GM12872 (cell line): ENCODE measurements around the gene RIC1.

Experiments used
- TF ChIP-seq, protein P1 (sequence below): IDR thresholded peaks from 3 replicates; pipeline ENCODE4 v1.5.1; 2011; ENCODE audit warnings: low read depth, mild to moderate bottlenecking, low read length, moderate library complexity; ENCODE audit not compliant: insufficient read depth

Gene RIC1

DNA sequence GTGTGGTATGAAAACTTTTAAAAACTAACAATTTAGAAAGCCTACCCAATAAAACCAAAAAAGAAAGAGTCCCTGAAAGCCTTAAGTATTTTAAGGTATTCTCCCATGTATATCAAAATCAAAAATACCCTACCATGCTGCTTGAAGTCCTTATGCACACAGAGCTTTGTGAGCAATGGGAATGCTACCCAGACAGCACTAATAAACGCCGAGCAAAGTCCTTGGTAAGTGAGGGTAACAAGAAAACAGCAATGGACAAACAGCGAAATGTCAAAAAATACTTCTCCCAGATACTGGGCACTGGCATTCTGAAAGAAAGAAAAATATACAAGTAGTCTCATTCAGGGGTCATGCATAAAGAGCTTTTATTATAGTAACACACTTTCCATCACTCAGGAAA lies 176.6 kb downstream of the RIC1 start:
- TF ChIP-seq, protein P1, sequence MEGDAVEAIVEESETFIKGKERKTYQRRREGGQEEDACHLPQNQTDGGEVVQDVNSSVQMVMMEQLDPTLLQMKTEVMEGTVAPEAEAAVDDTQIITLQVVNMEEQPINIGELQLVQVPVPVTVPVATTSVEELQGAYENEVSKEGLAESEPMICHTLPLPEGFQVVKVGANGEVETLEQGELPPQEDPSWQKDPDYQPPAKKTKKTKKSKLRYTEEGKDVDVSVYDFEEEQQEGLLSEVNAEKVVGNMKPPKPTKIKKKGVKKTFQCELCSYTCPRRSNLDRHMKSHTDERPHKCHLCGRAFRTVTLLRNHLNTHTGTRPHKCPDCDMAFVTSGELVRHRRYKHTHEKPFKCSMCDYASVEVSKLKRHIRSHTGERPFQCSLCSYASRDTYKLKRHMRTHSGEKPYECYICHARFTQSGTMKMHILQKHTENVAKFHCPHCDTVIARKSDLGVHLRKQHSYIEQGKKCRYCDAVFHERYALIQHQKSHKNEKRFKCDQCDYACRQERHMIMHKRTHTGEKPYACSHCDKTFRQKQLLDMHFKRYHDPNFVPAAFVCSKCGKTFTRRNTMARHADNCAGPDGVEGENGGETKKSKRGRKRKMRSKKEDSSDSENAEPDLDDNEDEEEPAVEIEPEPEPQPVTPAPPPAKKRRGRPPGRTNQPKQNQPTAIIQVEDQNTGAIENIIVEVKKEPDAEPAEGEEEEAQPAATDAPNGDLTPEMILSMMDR, result no peak

GRCh38 chr9:5811751-5812150 lies 182.8 kb downstream of the RIC1 start:
- TF ChIP-seq, protein P1, result no peak

GRCh38 chr9:5813824-5814223 lies 184.9 kb downstream of the RIC1 start:
- TF ChIP-seq, protein P1, result no peak

- TF ChIP-seq, protein P1, result no peak
Observed at GRCh38 chr9:5815461-5815860, 186.6 kb downstream of the RIC1 start.

DNA sequence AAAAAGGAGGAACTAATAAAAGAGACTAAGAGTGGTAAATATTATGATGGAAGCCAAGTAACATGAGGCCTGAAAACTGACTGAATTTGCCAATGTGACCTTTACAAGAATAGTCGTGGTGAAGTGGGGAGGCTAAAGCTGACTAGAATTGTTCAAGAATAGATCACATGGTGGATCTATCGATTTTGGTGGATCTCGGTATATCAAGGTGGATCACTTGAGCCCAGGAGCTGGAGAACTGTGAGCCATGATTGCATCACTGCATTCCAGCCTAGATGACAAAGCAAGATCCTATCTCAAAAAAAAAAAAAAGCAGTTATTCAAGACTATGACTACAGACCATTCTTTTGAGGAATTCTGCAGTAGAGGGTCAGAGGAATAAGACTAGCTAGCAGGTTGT lies 189.0 kb downstream of the RIC1 start:
- TF ChIP-seq, protein P1, result no peak

- TF ChIP-seq, protein P1, result no peak
Observed at GRCh38 chr9:5818424-5819142, 189.7 kb downstream of the RIC1 start.

GRCh38 chr9:5819174-5819573 lies 190.3 kb downstream of the RIC1 start:
- TF ChIP-seq, protein P1, result no peak

GRCh38 chr9:5820425-5820824 lies 191.5 kb downstream of the RIC1 start:
- TF ChIP-seq, protein P1, result no peak
